Endothelial cell of umbilical vein (primary cell): Measurements from ENCODE around the gene C1QTNF8. TPM values are rescaled to one million over a fixed set of nuclear protein-coding genes. Genes with fewer than 3 reads are reported as not detected.

Source experiments
- BruUV-seq: library from RNA; stranded (reverse); fragments of 400-500 nt; replicated peaks from 2 replicates; lab custom pipeline; 2021; lab: Mats Ljungman, UMichigan
- CTCF ChIA-PET: fragments of 300-600, 350-600 bp; sonication (Branson Sonifier 250); formaldehyde crosslinking; loops from one replicate; lab custom pipeline; 2021; ENCODE audit warnings: antibody characterized with exemption, inconsistent platforms; lab: Charles Lee
- POLR2A ChIA-PET: fragments of 300-600, 350-600 bp; sonication (Branson Sonifier 250); formaldehyde crosslinking; loops from one replicate; lab custom pipeline; 2021; ENCODE audit warnings: antibody characterized with exemption, inconsistent platforms; lab: Charles Lee
- DNase-seq: peaks from one replicate; pipeline ENCODE4 v3.0.0-alpha.2; 2011; ENCODE audit warnings: low read depth, low spot score
- FAIRE-seq: peaks from 2 replicates; lab custom pipeline; 2011; peaks lifted over from hg19 to GRCh38; lab: Jason Lieb, UNC
- H2AFZ ChIP-seq: 2 replicates; pipeline ENCODE4 v1.6.0; 2012; ENCODE audit warnings: low read depth, low read length, control low read depth, inconsistent platforms
- H3K27ac ChIP-seq: 2 replicates; pipeline ENCODE4 v1.5.1; 2011; ENCODE audit warnings: low read depth, mild to moderate bottlenecking, control low read depth, low read length, moderate library complexity; ENCODE audit not compliant: insufficient read depth
- H3K27me3 ChIP-seq, 2 experiments: 2 replicates each; pipeline versions ENCODE4 v1.6.0 to v1.6.1; 2011; ENCODE audit warnings: low read length in 2 of 2, mixed read lengths in 1 of 2; ENCODE audit not compliant: control insufficient read depth in 2 of 2, insufficient read depth in 2 of 2
- H3K36me3 ChIP-seq, 2 experiments: 2 replicates in 1 of 2; 3 replicates in 1 of 2; pipeline ENCODE4 v1.5.1; 2011; ENCODE audit warnings: low read length in 2 of 2, mild to moderate bottlenecking in 1 of 2, moderate library complexity in 1 of 2; ENCODE audit not compliant: control insufficient read depth in 2 of 2, insufficient read depth in 2 of 2; ENCODE audit errors: extremely low read depth in 1 of 2
- H3K4me1 ChIP-seq: 3 replicates; pipeline ENCODE4 v1.5.1; 2011; ENCODE audit warnings: mild to moderate bottlenecking, low read length; ENCODE audit not compliant: control insufficient read depth, insufficient read depth; ENCODE audit errors: extremely low read depth
- H3K4me2 ChIP-seq: 2 replicates; pipeline ENCODE4 v1.6.1; 2011; ENCODE audit warnings: low read length, control low read depth, mixed read lengths; ENCODE audit not compliant: insufficient read depth
- H3K4me3 ChIP-seq, 3 experiments: fragments of 200-600 bp in 1 of 3; sonication (generic), shearing (Covaris generic) in 1 of 3; replicated peaks in 1 of 3; 2 replicates each; pipeline ENCODE4 v1.5.1; 2011 to 2016; ENCODE audit warnings: control low read depth in 3 of 3, low read length in 3 of 3, mild to moderate bottlenecking in 2 of 3, inconsistent platforms in 1 of 3, low read depth in 1 of 3, moderate library complexity in 1 of 3; ENCODE audit not compliant: insufficient read depth in 1 of 3
- H3K79me2 ChIP-seq: 2 replicates; pipeline ENCODE4 v1.6.0; 2012; ENCODE audit warnings: low read length, inconsistent platforms; ENCODE audit not compliant: control insufficient read depth, insufficient read depth
- H3K9ac ChIP-seq: replicated peaks from 2 replicates; pipeline ENCODE3; 2011; ENCODE audit warnings: low read length, control low read depth; ENCODE audit not compliant: insufficient read depth; ENCODE audit errors: extremely low read depth
- H3K9me1 ChIP-seq: replicated peaks from 3 replicates; pipeline ENCODE4 v1.6.0; 2011; ENCODE audit warnings: mild to moderate bottlenecking, low read length; ENCODE audit not compliant: control insufficient read depth, insufficient read depth; ENCODE audit errors: extremely low read depth
- H3K9me3 ChIP-seq: replicated peaks from 2 replicates; pipeline ENCODE4 v1.5.1; 2012; ENCODE audit warnings: low read length, inconsistent platforms; ENCODE audit not compliant: control insufficient read depth, insufficient read depth
- H4K20me1 ChIP-seq: replicated peaks from 2 replicates; pipeline ENCODE3; 2011; ENCODE audit warnings: mild to moderate bottlenecking, low read length; ENCODE audit not compliant: control insufficient read depth, insufficient read depth; ENCODE audit errors: extremely low read depth
- CTCF ChIP-seq, 2 donors: IDR thresholded peaks; 1 replicate in 1 of 2; 2 replicates in 1 of 2; pipeline ENCODE4 v1.5.1; 2011; ENCODE audit warnings: low read length in 2 of 2, mild to moderate bottlenecking in 2 of 2, moderate library complexity in 2 of 2, control low read depth in 1 of 2, inconsistent platforms in 1 of 2, low read depth in 1 of 2; ENCODE audit not compliant: insufficient read depth in 1 of 2; ENCODE audit errors: extremely low read depth in 1 of 2
- EZH2 ChIP-seq: IDR thresholded peaks from 2 replicates; pipeline ENCODE4 v1.6.1; 2012; ENCODE audit warnings: borderline replicate concordance, low read depth, mild to moderate bottlenecking, moderate library complexity, low read length, inconsistent platforms; ENCODE audit not compliant: severe bottlenecking
- FOS ChIP-seq: IDR thresholded peaks from 2 replicates; pipeline ENCODE4 v1.6.1; 2011; ENCODE audit warnings: mild to moderate bottlenecking, low read length, moderate library complexity, borderline replicate concordance; ENCODE audit not compliant: insufficient read depth
- GATA2 ChIP-seq: IDR thresholded peaks from 2 replicates; pipeline ENCODE4 v1.7.0; 2011; ENCODE audit warnings: low read depth, mild to moderate bottlenecking, moderate library complexity, mixed read lengths, low read length; ENCODE audit not compliant: insufficient read length, insufficient read depth
- JUN ChIP-seq: IDR thresholded peaks from 2 replicates; pipeline ENCODE4 v1.6.1; 2011; ENCODE audit warnings: borderline replicate concordance, low read depth; ENCODE audit not compliant: insufficient read length, insufficient read depth
- MAX ChIP-seq: IDR thresholded peaks from 2 replicates; pipeline ENCODE4 v1.6.1; 2011; ENCODE audit not compliant: insufficient read depth, insufficient read length
- MYC ChIP-seq: IDR thresholded peaks from one replicate; pipeline ENCODE4 v1.6.1; 2011; ENCODE audit warnings: mild to moderate bottlenecking, low read depth, low read length
- POLR2A ChIP-seq: IDR thresholded peaks from 2 replicates; pipeline ENCODE4 v1.6.1; 2012; ENCODE audit warnings: low read depth, mild to moderate bottlenecking, control low read depth, low read length
- POLR2AphosphoS5 ChIP-seq: IDR thresholded peaks from 2 replicates; pipeline ENCODE4 v1.6.1; 2012; ENCODE audit warnings: low read depth, mild to moderate bottlenecking, control low read depth, low read length, moderate library complexity; ENCODE audit not compliant: insufficient read depth
- dilution Hi-C: fragments of 300-500 bp; cut with MboI; formaldehyde crosslinking; loops from one replicate; pipeline ENCODE4 v1.15.0; 2019; ENCODE audit warnings: low sequenced_read_pairs; ENCODE audit not compliant: extremely low pct_ligation_motif_present
- intact Hi-C: fragments of 100-400 bp; cut with micrococcal nuclease; formaldehyde crosslinking; loops from one replicate; pipeline ENCODE4 v1.10.0; 2022
- polyA plus RNA-seq, 4 experiments: library from polyadenylated mRNA; depleted of rRNA in 3 of 4; stranded (reverse) in 3 of 4; unstranded in 1 of 4; fragments of >200 nt; gene quantifications; 2 replicates each; pipeline versions ENCODE4 v1.2.1 to v1.2.3, GENCODE V29; 2011 to 2012; ENCODE audit warnings: missing spikeins in 1 of 4
- total RNA-seq: library from RNA; stranded (reverse); gene quantifications from 2 replicates; pipeline ENCODE4 v1.2.3, GENCODE V29; 2021

Gene C1QTNF8
- total and polyA plus RNA-seq, 2 donors (not counting 3 experiments of a cell fraction or from before 2014, with no cell fraction given), result not detected

- POLR2A ChIA-PET, result no interaction called here
- no peaks in the 10 kb centered on the region for H4K20me1 ChIP-seq
- BruUV-seq, result no TSS peak
- no peak overlapping the region for H3K27ac ChIP-seq
- no peaks in the 10 kb centered on the region for H3K9me1 ChIP-seq
- CTCF ChIA-PET, result interaction anchor here (1.3 kb wide), 1 partner anchor 24 kb away, joined by 5 read pairs; no protein-coding TSS in a partner anchor
- no peak for TF ChIP-seq GATA2
- dilution Hi-C loops, result no loop called here
- H3K27me3 ChIP-seq, result peaks cover 2 to 5% of the 10 kb centered on the region in 2 experiments
- no peaks in the 10 kb centered on the region for H3K4me1 ChIP-seq
- H3K9ac ChIP-seq, result no peak overlapping the region
- FAIRE-seq, result no peak
- no peak overlapping the region for H2AFZ ChIP-seq
- no peak overlapping the region for H3K4me3 ChIP-seq
- no peaks in the 10 kb centered on the region for H3K79me2 ChIP-seq
- H3K9me3 ChIP-seq, result no peaks in the 10 kb centered on the region
- no peak for DNase-seq
- no peak overlapping the region for H3K4me2 ChIP-seq
- H3K36me3 ChIP-seq, result no peaks in the 10 kb centered on the region
- intact Hi-C loops, result no loop called here
Observed at GRCh38 chr16:1062895-1063294, 33.1 kb downstream of the C1QTNF8 start.

GRCh38 chr16:1061769-1062505 lies 34.1 kb downstream of the C1QTNF8 start:
- H4K20me1 ChIP-seq, result no peaks in the 10 kb centered on the region
- H3K9me3 ChIP-seq, result no peaks in the 10 kb centered on the region
- no peak overlapping the region for H2AFZ ChIP-seq
- intact Hi-C loops, result no loop called here
- H3K36me3 ChIP-seq, result no peaks in the 10 kb centered on the region
- dilution Hi-C loops, result no loop called here
- no peaks in the 10 kb centered on the region for H3K9me1 ChIP-seq
- ChIA-PET CTCF (interaction anchor here (1.3 kb wide), 2 partner anchors 20 to 25 kb away, joined by 3 to 5 read pairs; no protein-coding TSS in a partner anchor), POLR2A (no interaction called here)
- no peak for TF ChIP-seq MAX
- no peak for TF ChIP-seq MYC
- no peak for TF ChIP-seq POLR2AphosphoS5
- TF ChIP-seq FOS, result no peak
- TF ChIP-seq POLR2A, result no peak
- no peak for TF ChIP-seq GATA2
- TF ChIP-seq JUN, result no peak
- TF ChIP-seq EZH2, result no peak
- no peak for TF ChIP-seq CTCF (IDR thresholded peaks at IDR 0.05; ENCODE audit: extremely low read depth in 1 of 2, insufficient read depth in 1 of 2, low read depth in 1 of 2, low read length in 2 of 2)
- no peak for DNase-seq
- H3K27ac ChIP-seq, result no peak overlapping the region
- H3K9ac ChIP-seq, result no peak overlapping the region
- H3K79me2 ChIP-seq, result no peaks in the 10 kb centered on the region
- no peak for FAIRE-seq
- no TSS peak for BruUV-seq
- H3K4me2 ChIP-seq, result no peak overlapping the region
- no peak overlapping the region for H3K4me3 ChIP-seq
- peaks cover 2 to 5% of the 10 kb centered on the region in 2 experiments for H3K27me3 ChIP-seq
- H3K4me1 ChIP-seq, result no peaks in the 10 kb centered on the region
